GM18517 (cell line): Measurements from ENCODE around the gene LRRC37A.
"Not testable (repeated sequence)": the region's sequence is repeated elsewhere in the genome, so short reads cannot be mapped to it uniquely, and the experiment has no call there.

Source experiments
- ATAC-seq: cut with Tn5 transposase; IDR thresholded peaks from one replicate; pipeline ENCODE4 v1.9.1; 2021; ENCODE audit warnings: mild to moderate bottlenecking, moderate library complexity; ENCODE audit not compliant: unreplicated experiment

Gene LRRC37A

DNA sequence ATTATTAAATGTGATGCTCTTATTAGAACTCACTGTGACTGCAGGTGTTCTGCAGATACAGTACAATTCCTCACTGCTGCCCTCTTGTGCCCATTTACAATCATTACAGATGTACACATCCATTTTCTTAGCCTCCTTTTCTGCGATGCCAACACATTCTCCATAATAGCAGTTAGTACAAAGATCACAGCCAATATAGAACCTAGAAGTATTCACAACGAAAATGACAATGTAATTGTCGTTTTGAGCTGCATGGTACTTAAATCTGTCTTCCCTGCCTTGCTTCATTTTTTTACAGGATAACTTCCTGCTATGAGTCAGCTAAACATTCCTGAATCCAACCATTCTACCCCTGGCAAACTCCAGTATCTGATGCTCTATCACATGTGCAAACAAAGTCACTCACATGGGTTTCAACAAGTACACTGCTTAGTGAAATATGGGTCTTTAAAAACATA, 8.1 kb upstream of the LRRC37A start:
- not testable (repeated sequence) for ATAC-seq

GRCh38 chr17:46287587-46287986, 7.3 kb upstream of the LRRC37A start:
- ATAC-seq: not testable (repeated sequence)

- peak; percentile 86 for ATAC-seq
These were observed 3.9 kb upstream of the LRRC37A start for GRCh38 chr17:46290906-46291546.

DNA sequence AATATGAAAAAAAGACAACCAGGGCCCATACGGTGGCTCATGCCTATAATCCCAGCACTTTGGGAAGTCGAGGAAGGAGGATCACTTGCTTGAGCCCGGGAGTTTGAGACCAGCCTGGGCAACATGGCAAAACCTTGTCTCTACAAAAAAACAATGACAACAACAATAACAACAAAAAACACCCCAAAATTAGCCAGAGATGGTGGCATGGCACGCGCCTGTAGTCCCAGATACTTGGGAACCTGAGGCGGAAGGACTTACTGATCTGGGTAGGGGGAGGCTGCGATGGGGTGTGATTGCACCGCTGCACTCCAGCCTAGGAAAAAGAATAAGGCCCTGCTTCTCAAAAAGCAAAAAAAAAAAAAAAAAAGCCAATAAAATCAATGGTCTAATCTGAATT, 3.3 kb upstream of the LRRC37A start:
- not testable (repeated sequence) for ATAC-seq

GRCh38 chr17:46341220-46341619, 46.3 kb downstream of the LRRC37A start:
- ATAC-seq: not testable (repeated sequence)

- ATAC-seq: not testable (repeated sequence)
These were observed 47.2 kb downstream of the LRRC37A start for GRCh38 chr17:46342131-46342530.

DNA sequence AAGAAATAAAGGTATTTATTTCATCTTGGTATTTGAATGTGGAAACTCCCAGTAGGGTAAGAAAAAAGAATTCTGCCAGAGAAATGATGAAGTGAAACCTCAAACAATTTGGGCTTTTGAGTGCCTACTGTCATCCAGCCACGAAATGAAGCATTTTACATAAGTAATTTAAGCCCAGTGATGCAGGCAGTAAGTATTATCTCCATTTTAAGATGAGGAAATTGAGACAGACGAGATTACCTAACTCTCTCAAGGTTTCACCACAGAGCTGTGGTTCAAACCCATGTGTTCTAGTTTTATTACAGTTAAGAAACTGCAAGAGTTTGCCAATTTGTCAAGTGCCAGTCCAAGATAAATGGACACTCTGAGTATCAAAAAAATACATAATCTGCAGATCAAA, 53.4 kb downstream of the LRRC37A start:
- ATAC-seq: not testable (repeated sequence)

DNA sequence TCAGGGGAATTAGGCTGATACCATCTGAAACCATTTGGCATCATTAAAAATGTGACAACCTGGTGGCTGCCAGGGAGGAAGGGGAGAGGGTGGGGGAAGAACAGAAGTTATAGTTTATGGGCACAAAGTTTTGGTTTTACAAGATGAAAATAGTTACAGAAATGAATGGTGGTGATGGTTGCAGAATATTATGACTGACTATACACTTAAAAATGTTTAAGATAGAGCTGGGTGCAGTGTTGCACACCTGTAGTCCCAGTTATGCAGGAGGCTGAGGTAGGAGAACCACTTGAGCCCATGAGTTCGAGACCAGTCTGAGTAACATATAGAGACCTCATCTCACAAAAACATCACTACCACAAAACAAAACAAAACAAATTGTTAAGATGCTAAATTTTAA, 54.1 kb downstream of the LRRC37A start:
- not testable (repeated sequence) for ATAC-seq

DNA sequence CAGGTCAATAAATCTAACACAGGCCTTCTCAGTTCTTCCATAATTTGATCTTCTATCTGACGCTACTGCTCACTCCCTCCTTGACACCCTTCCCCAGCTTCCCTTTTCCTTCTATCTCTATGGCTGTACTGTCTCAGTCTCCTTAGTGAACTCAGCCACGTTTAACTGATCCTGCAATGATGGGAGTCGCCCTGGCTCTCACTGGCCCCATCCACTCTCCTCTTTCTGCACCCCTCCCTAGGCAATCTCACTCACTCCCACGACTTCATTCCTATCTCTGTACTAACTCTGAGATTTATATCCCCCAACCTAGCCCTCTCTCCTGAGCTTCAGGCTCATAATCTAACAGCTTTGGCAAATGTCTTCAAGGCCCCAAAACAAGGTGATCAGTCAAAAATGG, 58.9 kb downstream of the LRRC37A start:
- not testable (repeated sequence) for ATAC-seq

GRCh38 chr17:46361145-46361735, 66.3 kb downstream of the LRRC37A start:
- ATAC-seq: peak; percentile 31

- peak; percentile 97 for ATAC-seq
These were observed 66.8 kb downstream of the LRRC37A start, which contains the start of gene ARL17B for GRCh38 chr17:46361755-46362154. Gene ARL17B, minus strand, starts transcription at chr17:46361766. Its CDS starts 3,369 bp downstream, at chr17:46358397.

DNA sequence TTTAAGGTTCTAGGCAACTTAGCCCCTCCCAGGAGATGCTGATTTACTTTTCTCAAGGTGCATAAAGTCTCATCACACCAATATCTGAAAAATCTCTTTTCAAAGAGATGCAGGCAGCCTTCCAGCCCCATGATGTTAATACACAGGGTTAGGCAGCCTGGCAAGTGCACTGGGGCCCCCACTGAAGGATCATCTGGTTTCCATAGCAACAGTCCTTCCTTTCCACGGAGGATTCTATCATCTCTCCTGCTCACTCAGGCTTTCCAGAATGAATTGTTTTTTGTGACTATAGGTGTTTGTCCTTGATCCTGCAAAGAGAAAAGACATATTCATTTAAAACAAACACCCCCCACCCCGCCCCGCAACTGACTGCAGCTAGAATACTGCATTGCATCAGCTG, 72.6 kb downstream of the LRRC37A start:
- ATAC-seq: not testable (repeated sequence)

GRCh38 chr17:46372236-46373229, 77.6 kb downstream of the LRRC37A start:
- peak; percentile 36 for ATAC-seq

DNA sequence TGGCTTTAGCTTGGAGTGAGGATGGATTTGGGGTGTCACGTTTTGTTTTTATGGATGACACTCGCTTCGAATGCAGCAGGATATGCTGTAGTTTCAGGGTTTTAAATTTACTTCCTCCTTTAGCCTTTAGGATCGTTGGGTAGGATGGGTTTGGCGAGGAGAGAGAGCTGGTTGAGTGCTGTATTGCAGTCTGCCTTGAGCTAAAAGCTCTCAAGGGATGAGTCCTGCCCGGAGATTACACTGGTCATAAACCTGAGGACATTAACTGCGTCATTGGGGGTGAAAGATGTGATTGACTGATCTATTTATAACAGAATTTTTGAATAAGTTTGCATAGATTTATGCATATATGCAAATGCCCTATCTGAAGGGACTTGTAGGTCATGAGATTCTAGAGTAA, 78.5 kb downstream of the LRRC37A start:
- peak; percentile 45 for ATAC-seq

- not testable (repeated sequence) for ATAC-seq
These were observed 88.2 kb downstream of the LRRC37A start for GRCh38 chr17:46383118-46383517.

DNA sequence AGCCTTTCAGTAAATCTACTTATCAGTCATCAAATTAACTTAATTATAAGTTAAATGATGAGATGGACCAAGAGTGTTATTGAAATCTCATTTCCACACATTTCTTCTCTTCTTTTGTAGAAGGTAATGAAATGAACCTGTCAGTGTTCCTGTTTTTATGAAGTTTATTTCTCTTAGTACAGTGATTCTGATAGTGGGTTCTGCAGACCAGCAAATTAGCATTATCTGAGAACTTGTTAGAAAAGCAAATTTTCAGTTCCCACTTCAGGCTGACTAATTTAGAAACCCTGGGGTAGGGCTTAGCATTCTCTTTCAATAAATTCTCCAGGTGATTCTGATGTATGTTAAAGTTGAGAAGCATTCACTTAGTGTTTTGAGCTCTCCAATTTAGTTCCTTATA, 90.6 kb downstream of the LRRC37A start:
- ATAC-seq: not testable (repeated sequence)
